HG03060 (cell line): ENCODE data around the gene FOXD4L1.
"Not testable (repeated sequence)": the region's sequence is repeated elsewhere in the genome, so short reads cannot be mapped to it uniquely, and the experiment has no call there.

Source experiments
- ATAC-seq: cut with Tn5 transposase; IDR thresholded peaks from one replicate; pipeline ENCODE4 v1.9.1; 2021; ENCODE audit warnings: low read depth, moderate number of reproducible peaks; ENCODE audit not compliant: unreplicated experiment

Gene FOXD4L1

GRCh38 chr2:113498365-113498764 lies at the start of gene FOXD4L1:
TSS of gene FOXD4L1 (plus strand) at chr2:113498665. CDS start at chr2:113499257, 592 bp downstream.
- ATAC-seq = not testable (repeated sequence)

DNA sequence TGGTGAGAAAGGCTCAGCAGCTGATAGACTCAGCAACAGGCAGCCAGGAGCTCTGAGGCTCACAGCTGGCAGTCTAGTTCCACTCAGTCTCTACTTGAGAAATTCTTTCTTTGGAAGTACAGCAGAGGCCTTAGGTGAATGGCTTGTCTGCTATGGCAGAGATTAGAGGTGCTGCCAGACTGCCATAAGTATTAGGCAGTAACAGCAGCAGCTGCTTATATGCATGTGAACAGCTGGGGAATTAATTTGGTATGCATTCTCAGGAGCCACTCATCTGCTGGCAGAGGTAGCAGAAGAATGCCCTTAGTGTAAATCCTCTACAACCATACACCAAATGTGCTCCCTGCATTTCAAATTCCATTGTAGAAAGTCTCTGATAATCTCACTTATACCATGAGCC lies 32.7 kb upstream of the FOXD4L1 start:
- ATAC-seq = not testable (repeated sequence)

GRCh38 chr2:113476688-113477368 lies 21.6 kb upstream of the FOXD4L1 start:
- ATAC-seq = not testable (repeated sequence)

- ATAC-seq = not testable (repeated sequence)
Observed at GRCh38 chr2:113496527-113496926, 1.9 kb upstream of the FOXD4L1 start.

DNA sequence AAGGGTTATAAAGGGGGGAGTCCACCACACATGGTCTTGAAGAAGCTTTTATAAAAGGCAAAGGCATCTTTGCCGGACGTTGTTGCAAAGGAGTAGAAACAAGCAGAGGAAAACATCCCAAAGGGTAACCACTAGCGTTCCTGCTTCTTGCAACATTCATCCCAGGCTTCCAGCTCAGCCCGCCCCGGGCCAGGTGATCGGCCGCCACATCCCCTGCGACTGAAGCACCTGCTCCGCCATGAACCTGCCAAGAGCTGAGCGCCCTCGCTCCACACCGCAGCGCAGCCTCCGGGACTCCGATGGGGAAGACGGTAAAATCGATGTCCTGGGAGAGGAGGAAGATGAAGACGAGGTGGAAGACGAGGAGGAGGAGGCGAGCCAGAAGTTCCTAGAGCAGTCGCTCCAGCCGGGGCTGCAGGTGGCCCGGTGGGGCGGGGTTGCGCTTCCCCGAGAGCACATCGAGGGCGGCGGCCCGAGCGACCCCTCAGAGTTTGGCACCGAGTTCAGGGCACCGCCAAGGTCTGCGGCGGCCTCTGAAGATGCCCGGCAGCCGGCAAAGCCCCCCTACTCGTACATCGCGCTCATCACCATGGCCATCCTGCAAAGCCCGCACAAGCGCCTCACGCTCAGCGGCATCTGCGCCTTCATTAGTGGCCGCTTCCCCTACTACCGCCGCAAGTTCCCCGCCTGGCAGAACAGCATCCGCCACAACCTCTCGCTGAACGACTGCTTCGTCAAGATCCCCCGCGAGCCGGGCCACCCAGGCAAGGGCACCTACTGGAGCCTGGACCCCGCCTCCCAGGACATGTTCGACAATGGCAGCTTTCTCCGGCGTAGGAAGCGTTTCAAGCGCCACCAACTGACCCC lies 787 bp downstream of the FOXD4L1 start:
- ATAC-seq = not testable (repeated sequence)

GRCh38 chr2:113499886-113500722 lies 1.6 kb downstream of the FOXD4L1 start:
- ATAC-seq = not testable (repeated sequence)

DNA sequence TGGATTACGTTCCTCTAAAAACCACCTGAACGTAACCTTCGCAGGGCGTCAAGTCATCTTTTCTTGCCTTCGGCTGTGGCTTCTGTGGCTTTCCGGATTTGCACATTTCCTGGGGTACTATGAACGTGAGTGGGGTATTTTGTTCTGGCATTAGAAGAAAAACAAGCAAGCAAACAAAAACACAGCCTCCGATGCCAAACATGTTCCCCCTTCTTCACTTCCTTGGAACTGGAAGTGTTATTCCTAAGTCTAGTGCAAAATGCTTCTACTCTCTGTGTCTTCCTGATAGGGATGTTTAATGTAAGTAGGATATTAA lies 2.2 kb downstream of the FOXD4L1 start:
- ATAC-seq = not testable (repeated sequence)

- ATAC-seq = not testable (repeated sequence)
Observed at GRCh38 chr2:113502216-113503093, 4.0 kb downstream of the FOXD4L1 start.

DNA sequence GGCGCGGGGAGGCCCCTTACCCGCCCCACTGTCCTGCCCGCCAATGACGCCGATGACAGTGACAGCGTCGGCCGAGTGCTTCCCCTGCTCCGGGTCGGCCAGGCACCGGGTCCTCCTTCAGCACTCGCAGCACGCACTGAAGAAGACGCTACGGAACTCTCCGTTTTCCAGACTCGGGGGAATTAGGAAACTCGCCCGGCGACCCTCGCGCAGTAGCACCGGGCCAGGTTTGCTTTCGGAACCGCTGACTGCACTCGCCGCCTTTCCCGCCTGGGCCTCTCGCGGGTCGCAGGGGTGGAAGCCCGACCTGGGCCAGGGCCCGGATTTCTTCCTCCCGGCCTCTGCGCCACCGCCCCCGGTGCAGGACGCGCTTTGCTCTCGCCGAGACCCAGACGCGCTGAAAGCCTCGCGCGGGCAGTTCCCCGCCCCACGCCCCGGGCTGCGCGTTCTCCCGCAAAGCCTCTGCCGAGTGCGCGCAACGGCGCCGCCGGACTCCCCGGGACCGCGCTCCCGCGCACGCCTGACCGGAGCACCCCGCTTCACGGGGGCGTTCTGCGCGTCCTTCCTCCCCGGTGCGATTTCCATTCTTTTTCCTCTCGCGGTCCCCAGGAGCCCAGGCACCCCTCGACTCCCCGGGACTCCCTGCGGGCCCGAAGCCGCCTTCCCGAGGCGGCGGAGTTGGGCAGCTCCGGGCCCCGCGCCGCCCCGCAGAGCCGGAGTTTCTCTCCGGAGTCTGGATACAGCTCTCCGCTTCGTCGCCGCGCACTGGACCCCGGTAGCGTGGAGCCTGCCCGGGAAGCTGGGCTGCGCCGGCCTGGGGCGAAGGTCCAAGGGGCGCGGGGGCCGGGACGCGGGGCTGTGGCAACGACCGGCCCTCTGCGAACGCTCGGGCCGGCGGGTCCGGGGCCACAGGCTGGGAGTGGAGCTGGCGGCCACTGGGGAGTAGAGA lies 4.9 kb downstream of the FOXD4L1 start:
- not testable (repeated sequence) for ATAC-seq

DNA sequence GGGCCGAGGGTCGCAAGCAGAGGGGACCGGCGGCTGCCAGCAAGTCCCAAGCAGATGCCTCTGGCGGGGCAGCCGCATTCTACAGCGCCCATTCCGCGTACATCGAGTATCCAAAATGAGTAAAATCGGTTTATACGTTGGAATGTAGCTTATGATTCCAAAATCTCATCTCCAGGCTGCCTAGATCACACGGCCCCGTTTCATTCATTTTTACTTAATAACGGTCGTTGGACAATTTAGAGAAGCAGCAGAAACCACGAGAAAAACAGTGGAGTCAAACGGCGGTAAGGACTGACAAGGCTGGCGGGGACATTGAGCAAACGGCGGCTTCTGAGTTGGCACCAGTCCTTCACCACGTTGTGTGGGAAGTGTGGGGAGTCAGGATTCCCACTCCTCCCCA lies 5.6 kb downstream of the FOXD4L1 start:
- ATAC-seq = not testable (repeated sequence)

DNA sequence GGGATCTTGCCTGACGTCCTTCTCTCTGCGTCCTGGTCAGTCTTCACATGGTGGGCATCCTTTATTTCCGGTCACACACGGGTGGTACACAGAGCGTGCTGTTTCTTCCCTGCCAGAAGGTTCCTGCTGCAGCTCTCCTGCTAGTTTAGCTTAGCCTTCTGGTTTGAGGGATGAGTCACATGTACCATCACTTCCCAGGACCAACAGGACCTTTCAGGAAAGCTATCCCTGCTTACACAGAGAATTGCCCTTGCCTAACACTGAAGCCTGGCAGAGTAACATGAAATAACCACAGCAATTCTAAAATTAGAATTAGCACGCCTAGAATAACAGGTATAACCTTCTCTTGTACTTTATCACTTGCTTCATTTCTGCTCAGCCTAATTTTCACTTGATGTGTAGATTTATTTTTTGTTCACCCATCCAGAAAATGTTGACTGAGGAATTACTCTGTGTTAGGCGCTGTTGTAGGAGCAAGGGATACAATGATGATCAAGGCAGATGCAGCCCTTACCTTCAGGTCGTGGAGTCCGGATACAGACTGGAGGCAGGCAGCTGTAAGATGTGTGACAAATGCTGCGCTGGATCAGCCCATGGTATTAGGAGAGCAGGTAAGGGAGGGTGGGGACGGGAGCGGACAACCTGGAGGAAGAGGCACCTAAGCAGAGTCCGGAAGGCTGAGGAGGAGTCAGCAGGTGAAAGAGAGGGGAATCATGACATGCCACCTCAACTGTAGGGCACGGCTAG lies 9.1 kb downstream of the FOXD4L1 start:
- ATAC-seq = not testable (repeated sequence)

DNA sequence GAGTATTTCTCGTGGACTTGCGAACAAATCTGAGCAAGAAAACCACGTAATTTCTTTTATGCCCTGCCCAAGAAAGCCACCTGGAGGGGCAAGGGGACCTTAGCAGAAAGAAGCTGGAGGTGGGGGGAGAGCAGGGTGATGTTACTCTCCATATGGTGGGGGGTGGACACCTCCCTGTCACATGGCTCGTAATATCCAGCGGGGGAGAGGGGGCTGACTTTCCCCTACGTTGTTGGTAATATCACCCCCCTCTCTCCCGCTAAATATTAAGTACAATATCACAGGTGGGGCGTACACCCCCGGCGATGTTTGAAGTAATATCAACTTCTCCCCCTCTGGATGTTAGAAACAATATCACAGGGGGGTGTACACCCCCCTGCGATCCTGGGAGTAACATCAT lies 9.7 kb downstream of the FOXD4L1 start:
- not testable (repeated sequence) for ATAC-seq

DNA sequence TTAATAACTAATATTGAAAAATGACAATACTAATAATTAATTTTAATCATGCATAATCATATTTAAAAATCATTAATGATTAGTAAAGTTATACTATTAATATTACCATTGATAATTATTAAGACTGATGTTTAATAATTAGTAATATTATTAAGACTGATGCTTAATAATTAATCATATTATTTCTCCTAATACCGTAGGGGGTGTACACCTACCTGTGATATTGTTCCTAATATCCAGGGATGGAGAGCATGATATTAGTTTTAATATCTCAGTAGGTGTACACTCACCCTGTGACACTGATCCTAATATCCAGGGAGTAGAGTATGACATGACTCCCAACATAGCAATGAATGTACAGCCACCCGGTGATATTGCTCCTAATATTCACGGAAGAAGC lies 12.4 kb downstream of the FOXD4L1 start:
- not testable (repeated sequence) for ATAC-seq

DNA sequence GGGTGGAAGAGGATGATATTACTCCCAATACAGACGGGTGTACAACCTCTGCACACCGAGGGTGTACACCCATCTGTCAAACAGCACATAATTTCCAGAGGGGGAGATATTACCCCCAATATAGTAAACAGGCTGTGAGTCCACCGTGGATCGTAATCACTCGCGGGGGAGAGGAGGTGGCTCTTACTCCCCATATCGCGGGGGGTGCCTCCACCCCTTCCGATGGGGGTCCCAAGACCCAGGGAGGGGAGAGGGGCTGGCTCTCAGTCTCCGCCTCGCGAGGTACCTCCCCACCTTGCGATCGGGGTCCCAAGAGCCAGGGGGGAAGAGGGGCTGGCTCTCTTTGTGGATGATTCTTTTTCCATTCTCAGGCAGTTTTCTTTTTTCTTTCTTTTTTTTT lies 13.4 kb downstream of the FOXD4L1 start:
- ATAC-seq = not testable (repeated sequence)

DNA sequence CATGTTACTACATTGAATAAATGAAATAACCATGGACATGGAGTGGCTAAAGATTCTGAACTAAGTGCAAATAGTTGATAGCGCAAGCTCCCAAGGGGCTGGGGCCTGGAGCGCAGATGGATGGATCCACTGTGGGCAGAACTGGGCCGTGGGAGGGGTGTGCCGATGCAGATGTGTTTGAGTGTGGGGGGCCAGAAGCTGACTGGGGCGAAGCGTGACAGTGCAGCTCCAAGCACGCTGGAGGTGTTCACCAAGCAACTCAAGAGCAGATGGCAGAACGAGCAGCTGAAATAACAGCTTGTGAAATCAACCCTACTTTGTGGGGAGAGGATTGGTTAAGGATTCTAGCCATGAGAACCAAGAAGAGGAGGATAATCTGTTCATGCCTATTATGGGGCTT lies 17.0 kb downstream of the FOXD4L1 start:
- ATAC-seq = not testable (repeated sequence)

DNA sequence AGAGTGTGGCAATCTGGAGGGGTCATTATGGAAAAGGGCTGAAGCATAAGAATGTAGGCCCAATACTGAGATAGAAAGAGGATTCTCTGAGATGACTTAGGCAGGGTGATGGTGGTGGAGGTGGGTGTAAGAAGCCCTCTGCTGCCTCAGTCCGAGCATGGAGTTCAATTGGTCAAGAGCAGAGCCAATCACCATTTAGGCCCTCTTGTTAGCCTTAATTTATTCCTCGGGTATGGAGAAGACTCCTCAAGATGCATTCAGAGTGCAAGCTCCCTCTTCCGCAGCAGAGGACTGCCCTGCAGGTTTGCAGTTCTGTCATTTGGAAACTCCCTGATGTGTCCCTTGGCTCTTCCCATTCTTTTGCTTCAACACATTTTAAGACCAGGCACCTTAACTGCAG lies 17.5 kb downstream of the FOXD4L1 start:
- ATAC-seq = not testable (repeated sequence)

DNA sequence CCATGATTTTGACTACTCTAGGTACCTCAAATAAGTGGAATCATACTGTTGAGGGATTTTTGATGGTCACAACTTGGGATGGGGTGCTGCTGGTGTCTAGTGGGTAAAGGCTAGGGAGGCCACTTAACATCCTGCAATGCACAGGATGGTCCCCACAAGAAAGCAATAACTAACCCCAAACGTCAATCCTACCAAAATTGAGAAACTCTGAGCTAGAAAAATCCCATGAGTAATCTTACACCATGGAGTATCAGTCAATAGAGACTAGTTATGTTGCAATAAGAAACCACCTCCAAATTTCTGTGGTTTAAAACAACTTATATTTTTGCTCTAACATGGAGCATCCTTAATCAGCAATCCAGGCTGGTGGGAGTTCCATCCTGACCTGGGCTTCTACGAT lies 18.6 kb downstream of the FOXD4L1 start:
- not testable (repeated sequence) for ATAC-seq

DNA sequence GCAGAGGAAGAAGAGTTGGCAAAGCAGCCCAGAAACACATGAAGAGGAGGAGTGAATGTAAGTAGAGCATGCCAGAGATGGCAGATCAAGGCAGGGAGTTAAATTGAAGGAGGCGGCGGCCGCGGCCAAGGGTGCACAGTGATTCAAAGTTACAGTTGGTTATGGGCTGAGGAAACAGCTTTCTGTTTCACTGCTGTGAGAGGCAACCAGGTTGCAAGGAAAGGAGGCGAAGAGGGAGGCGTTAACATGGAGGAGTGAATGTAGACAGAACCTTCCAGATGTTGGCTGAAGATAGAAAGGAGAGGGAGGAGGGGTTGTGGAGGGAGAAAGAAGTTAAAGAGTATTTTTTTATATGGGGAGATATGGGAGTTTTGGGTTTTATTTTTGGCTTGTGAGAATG lies 22.4 kb downstream of the FOXD4L1 start:
- not testable (repeated sequence) for ATAC-seq
